Thoracic aorta (tissue), 2 donors: Measurements from ENCODE around the gene POFUT2. TPM values are rescaled to one million over a fixed set of nuclear protein-coding genes. Genes with fewer than 3 reads are reported as not detected.

Source experiments
- ATAC-seq: fragments of 150-250 bp; one replicate; pipeline ENCODE4 v1.8.0; 2017; ENCODE audit warnings: low read depth; ENCODE audit not compliant: insufficient number of reproducible peaks, low FRiP score
- DNase-seq: peaks from one replicate; pipeline ENCODE4 v3.0.0-alpha.2; 2020; ENCODE audit warnings: low spot score
- H3K27ac ChIP-seq, 2 donors: fragments of 200-600 bp; sonication (generic); 1 replicate in 1 of 2; 2 replicates in 1 of 2; pipeline ENCODE4 v1.5.1; 2016; ENCODE audit warnings: mild to moderate bottlenecking in 2 of 2, moderate library complexity in 2 of 2
- H3K27me3 ChIP-seq: fragments of 200-600 bp; sonication (generic); replicated peaks from 2 replicates; pipeline ENCODE4 v1.6.0; 2016; ENCODE audit warnings: mild to moderate bottlenecking; ENCODE audit not compliant: insufficient read depth
- H3K36me3 ChIP-seq: fragments of 200-600 bp; sonication (generic); one replicate; pipeline ENCODE4 v1.5.1; 2016
- H3K4me1 ChIP-seq, 2 donors: fragments of 200-600 bp; sonication (generic); 1 replicate in 1 of 2; 2 replicates in 1 of 2; pipeline versions ENCODE4 v1.5.1 to v1.6.0; 2016; ENCODE audit warnings: low read depth in 2 of 2, mild to moderate bottlenecking in 1 of 2; ENCODE audit not compliant: control insufficient read depth in 1 of 2
- H3K4me3 ChIP-seq: fragments of 200-600 bp; sonication (generic); 2 replicates; pipeline ENCODE4 v1.5.1; 2016; ENCODE audit warnings: mild to moderate bottlenecking
- H3K9me3 ChIP-seq: fragments of 200-600 bp; sonication (generic); 2 replicates; pipeline ENCODE4 v1.5.1; 2016
- total RNA-seq, 2 donors: library from RNA; depleted of rRNA; stranded (reverse); fragments of >200 nt; gene quantifications; one replicate each; pipeline versions ENCODE4 v1.1.0 to v1.2.3, GENCODE V29; 2016
- TF ChIP-seq, protein P1 (sequence below): fragments of 200-600 bp; sonication (generic); IDR thresholded peaks from one replicate; pipeline ENCODE4 v1.5.1; 2019; ENCODE audit warnings: antibody characterized with exemption

Gene POFUT2
- total RNA-seq, 2 donors from 2014 or later = 70.8 to 87.3 TPM

- ATAC-seq = no peak
- Histone ChIP-seq H3K4me1 (peaks cover 0 to 14% of the 10 kb centered on the region in 2 donors), H3K4me3 (no peak overlapping the region), H3K27ac (no peak overlapping the region), H3K9me3 (no peaks in the 10 kb centered on the region), H3K27me3 (no peaks in the 10 kb centered on the region), H3K36me3 (peaks cover 33% of the 10 kb centered on the region)
- TF ChIP-seq, protein P1, sequence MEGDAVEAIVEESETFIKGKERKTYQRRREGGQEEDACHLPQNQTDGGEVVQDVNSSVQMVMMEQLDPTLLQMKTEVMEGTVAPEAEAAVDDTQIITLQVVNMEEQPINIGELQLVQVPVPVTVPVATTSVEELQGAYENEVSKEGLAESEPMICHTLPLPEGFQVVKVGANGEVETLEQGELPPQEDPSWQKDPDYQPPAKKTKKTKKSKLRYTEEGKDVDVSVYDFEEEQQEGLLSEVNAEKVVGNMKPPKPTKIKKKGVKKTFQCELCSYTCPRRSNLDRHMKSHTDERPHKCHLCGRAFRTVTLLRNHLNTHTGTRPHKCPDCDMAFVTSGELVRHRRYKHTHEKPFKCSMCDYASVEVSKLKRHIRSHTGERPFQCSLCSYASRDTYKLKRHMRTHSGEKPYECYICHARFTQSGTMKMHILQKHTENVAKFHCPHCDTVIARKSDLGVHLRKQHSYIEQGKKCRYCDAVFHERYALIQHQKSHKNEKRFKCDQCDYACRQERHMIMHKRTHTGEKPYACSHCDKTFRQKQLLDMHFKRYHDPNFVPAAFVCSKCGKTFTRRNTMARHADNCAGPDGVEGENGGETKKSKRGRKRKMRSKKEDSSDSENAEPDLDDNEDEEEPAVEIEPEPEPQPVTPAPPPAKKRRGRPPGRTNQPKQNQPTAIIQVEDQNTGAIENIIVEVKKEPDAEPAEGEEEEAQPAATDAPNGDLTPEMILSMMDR = no peak
- no peak for DNase-seq
These were observed 26.6 kb downstream of the POFUT2 start for GRCh38 chr21:45261093-45261492.

- no peak overlapping the region for H3K4me3 ChIP-seq
These were observed 27.4 kb downstream of the POFUT2 start for GRCh38 chr21:45260191-45260825.

DNA sequence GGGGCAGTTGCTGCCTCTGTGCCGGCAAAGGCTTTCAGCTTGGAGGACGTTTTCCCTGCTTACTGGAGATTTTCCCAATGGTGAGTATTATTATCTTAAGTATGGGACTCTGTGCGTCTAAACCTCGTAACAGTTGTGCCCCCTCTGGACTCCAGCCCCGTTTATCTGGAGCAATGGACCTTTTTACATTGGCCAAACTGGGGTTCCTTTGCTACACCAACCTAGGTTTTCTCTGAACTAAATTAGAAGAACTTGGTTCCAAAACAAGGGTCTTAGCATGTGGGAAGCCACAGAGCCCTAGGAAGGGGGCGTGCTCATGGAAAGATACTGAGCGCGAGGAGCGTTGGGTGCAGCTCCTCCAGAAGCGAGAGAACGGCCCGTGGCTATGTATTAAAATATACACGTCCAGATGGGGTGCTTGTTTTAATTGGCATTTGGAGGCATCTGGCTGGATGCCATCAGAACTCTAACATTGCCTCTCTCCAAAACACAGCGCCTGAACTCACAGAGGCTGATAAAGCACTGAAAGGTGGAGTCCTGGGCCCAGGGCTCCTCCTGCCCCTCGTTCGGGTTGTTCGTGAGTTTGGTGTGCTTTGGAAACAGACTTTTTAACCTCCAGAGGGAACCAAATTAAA, 28.4 kb downstream of the POFUT2 start:
- H3K9me3 ChIP-seq = no peaks in the 10 kb centered on the region
- no peak for ATAC-seq
- no peak for DNase-seq
- no peak overlapping the region for H3K27ac ChIP-seq
- H3K27me3 ChIP-seq = no peaks in the 10 kb centered on the region
- TF ChIP-seq, protein P1 = no peak
- peaks cover 17% of the 10 kb centered on the region for H3K36me3 ChIP-seq
- H3K4me3 ChIP-seq = no peak overlapping the region
- H3K4me1 ChIP-seq = peaks cover 0 to 14% of the 10 kb centered on the region in 2 donors

More at GRCh38 chr21:45260191-45260825, 27.4 kb downstream of the POFUT2 start:
- Histone ChIP-seq H3K27me3 (no peaks in the 10 kb centered on the region), H3K9me3 (no peaks in the 10 kb centered on the region), H3K27ac (no peak overlapping the region), H3K36me3 (peaks cover 26% of the 10 kb centered on the region), H3K4me1 (peaks cover 0 to 14% of the 10 kb centered on the region in 2 donors)
- TF ChIP-seq, protein P1 = no peak
- ATAC-seq = no peak
- DNase-seq = no peak

GRCh38 chr21:45258466-45258865, 29.2 kb downstream of the POFUT2 start:
- TF ChIP-seq, protein P1 = no peak
- ATAC-seq = no peak
- Histone ChIP-seq H3K27ac (no peak overlapping the region), H3K4me3 (no peak overlapping the region), H3K9me3 (no peaks in the 10 kb centered on the region), H3K36me3 (peaks cover 8% of the 10 kb centered on the region), H3K27me3 (no peaks in the 10 kb centered on the region), H3K4me1 (peaks cover 0 to 14% of the 10 kb centered on the region in 2 donors)
- DNase-seq = no peak

DNA sequence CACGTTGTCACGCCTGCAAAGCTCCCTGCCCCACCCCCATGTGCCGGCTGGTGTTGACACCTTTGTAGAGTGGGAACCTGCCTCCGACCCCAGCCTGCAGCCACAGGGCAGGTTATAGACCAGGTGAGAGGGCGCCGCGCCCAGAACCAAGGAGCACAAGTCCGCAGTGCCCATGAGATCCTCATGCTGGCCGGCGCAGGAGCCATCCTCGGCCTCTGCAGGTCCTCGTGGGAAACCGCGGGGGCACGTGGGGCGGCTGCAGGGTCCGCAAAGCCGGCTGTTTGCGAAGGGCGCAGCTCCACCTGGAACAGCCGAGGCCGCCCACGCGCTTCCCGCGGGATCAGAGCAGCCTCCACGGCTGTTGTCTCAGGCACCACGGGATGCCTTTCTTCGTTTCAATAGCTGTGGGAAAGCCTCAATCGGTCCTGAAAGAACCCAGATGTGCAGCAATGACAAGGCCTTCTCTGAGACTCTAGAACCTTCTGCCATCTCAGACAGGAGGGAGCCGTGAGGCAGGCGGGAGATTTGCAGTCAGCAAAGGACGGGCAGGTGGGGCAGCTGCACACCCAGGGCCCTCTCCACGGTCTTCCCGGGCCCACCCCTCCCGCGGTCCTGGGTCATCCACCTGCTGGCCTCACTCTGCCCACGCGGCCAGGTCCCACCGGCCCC, 29.9 kb downstream of the POFUT2 start:
- DNase-seq = no peak

More for the DNA sequence above, 29.9 kb downstream of the POFUT2 start:
- Histone ChIP-seq H3K27ac (no peak overlapping the region), H3K4me3 (no peak overlapping the region), H3K27me3 (no peaks in the 10 kb centered on the region), H3K4me1 (peaks cover 0 to 14% of the 10 kb centered on the region in 2 donors), H3K9me3 (no peaks in the 10 kb centered on the region), H3K36me3 (peaks cover 5% of the 10 kb centered on the region)
- ATAC-seq = no peak
- TF ChIP-seq, protein P1 = no peak
